ENCODE data around the gene KMO. TPM values are rescaled to one million over a fixed set of nuclear protein-coding genes. Genes with fewer than 3 reads are reported as not detected.

KMO gene
- under 1 TPM; 0.63 to 0.81 TPM for total RNA-seq

DNA sequence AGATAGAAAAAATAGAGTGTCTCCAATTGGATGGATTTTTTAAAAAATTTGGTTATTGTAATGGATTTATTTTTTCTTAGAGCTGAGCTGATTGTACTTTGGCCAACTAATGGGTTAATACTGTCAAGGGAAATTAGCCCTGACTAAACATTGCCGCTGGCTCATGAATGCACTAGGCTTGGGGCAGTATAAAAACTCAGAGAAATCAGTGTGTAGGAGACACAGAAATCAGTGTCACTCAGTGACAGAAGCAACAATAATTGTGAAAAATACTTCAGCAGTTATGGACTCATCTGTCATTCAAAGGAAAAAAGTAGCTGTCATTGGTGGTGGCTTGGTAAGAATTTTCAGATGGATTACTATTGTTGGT is at the start of gene KMO:
TSS of gene KMO (plus strand) at position 217 of the 370 bp plus-strand sequence. CDS start at position 284, 67 bp downstream.
- Histone ChIP-seq H3K4me1 (ENCODE audit: control insufficient read depth in 1 of 2, low read depth in 2 of 2) (no peaks in the 10 kb centered on the region), H3K4me3 (peak within 1 kb of the TSS; percentile 59), H3K27me3 (replicated peaks; ENCODE audit: insufficient read depth) (no peaks in the 10 kb centered on the region), H3K36me3 (no peaks in the 10 kb centered on the region), H3K27ac (no peak within 1 kb of the TSS), H3K9me3 (no peaks in the 10 kb centered on the region)
- TF ChIP-seq, protein P1, sequence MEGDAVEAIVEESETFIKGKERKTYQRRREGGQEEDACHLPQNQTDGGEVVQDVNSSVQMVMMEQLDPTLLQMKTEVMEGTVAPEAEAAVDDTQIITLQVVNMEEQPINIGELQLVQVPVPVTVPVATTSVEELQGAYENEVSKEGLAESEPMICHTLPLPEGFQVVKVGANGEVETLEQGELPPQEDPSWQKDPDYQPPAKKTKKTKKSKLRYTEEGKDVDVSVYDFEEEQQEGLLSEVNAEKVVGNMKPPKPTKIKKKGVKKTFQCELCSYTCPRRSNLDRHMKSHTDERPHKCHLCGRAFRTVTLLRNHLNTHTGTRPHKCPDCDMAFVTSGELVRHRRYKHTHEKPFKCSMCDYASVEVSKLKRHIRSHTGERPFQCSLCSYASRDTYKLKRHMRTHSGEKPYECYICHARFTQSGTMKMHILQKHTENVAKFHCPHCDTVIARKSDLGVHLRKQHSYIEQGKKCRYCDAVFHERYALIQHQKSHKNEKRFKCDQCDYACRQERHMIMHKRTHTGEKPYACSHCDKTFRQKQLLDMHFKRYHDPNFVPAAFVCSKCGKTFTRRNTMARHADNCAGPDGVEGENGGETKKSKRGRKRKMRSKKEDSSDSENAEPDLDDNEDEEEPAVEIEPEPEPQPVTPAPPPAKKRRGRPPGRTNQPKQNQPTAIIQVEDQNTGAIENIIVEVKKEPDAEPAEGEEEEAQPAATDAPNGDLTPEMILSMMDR (IDR thresholded peaks at IDR 0.05) = no peak
- no peak for DNase-seq (ENCODE audit: low spot score)
- ATAC-seq (ENCODE audit: insufficient number of reproducible peaks, low FRiP score, low read depth) = no peak

DNA sequence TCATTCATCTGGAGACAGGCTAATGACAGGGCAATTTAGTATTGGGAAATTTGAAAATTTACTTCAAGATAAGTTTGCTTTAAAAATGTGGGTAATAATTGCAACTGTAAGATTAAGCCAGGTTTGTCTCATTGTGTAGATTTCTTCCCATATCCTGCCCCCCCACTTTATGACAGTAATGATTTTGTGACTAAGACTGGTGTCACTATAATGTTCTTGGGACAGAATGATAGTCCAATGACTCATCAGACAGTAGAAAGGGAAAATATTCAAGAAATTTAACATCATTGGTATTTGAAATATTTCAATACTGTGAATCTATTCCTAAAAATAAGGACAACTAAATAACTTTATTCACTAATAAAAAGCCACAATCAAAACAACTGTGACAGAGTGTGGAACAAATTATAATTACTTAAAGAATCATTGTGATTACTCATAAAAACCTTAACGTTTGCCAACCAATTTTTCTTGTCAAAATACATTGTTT is 49.4 kb upstream of the KMO start:
- no peak for DNase-seq (ENCODE audit: low spot score)
- Histone ChIP-seq H3K27ac (no peak overlapping the region), H3K36me3 (no peaks in the 10 kb centered on the region), H3K27me3 (replicated peaks; ENCODE audit: insufficient read depth) (no peaks in the 10 kb centered on the region), H3K9me3 (no peaks in the 10 kb centered on the region), H3K4me3 (no peak overlapping the region), H3K4me1 (ENCODE audit: control insufficient read depth in 1 of 2, low read depth in 2 of 2) (no peaks in the 10 kb centered on the region)
- no peak for ATAC-seq (ENCODE audit: insufficient number of reproducible peaks, low FRiP score, low read depth)
- TF ChIP-seq, protein P1 (IDR thresholded peaks at IDR 0.05) = no peak

DNA sequence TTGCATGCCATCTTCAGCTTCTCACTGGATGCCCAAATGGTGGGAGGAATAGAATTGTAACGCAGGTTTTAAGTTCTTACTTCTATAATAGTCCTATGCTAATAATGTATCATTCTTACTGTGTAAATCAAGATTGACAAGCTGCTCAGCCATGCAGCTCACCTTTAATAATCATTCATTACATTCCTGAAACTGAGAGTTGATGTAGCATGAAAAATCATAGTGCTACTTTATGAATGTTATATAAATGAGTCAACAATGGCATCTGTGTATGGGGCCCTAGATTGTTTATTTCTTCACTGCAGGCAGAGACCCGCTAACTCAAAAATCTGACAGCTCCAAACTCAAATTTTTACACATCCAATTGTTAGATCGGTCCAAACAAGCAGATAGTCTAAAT is 47.0 kb upstream of the KMO start:
- ATAC-seq (ENCODE audit: insufficient number of reproducible peaks, low FRiP score, low read depth) (no peak), DNase-seq (ENCODE audit: low spot score) (no peak)
- no peak overlapping the region for H3K4me3 ChIP-seq
- H3K27me3 ChIP-seq (replicated peaks; ENCODE audit: insufficient read depth) = no peaks in the 10 kb centered on the region
- no peaks in the 10 kb centered on the region for H3K9me3 ChIP-seq
- H3K27ac ChIP-seq = no peak overlapping the region
- TF ChIP-seq, protein P1 (IDR thresholded peaks at IDR 0.05) = no peak
- H3K4me1 ChIP-seq (ENCODE audit: control insufficient read depth in 1 of 2, low read depth in 2 of 2) = no peaks in the 10 kb centered on the region
- no peaks in the 10 kb centered on the region for H3K36me3 ChIP-seq

DNA sequence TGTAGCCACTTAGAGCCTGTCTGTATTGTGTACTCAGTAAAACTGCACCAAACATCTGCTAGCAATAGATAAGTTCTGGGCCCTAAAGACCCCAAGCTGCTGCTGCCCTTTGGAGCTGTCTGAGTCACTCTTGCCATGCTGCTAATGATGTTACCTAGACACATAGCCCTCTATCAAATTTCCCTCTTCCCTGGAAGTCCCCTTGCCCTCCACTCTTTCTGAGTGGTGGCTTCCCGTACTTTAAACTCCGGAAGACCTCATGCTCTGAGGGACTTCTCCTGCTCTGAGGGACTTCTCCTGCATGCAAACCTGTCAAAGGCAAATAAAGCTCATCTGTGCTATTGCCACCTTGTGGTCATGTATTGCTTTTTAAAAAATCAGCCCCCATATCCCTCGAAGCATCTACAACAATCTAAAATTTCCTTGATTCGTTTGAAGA is 46.6 kb upstream of the KMO start:
- Histone ChIP-seq H3K36me3 (no peaks in the 10 kb centered on the region), H3K27me3 (replicated peaks; ENCODE audit: insufficient read depth) (no peaks in the 10 kb centered on the region), H3K4me3 (no peak overlapping the region), H3K27ac (no peak overlapping the region), H3K4me1 (ENCODE audit: control insufficient read depth in 1 of 2, low read depth in 2 of 2) (no peaks in the 10 kb centered on the region), H3K9me3 (no peaks in the 10 kb centered on the region)
- no peak for ATAC-seq (ENCODE audit: insufficient number of reproducible peaks, low FRiP score, low read depth)
- TF ChIP-seq, protein P1 (IDR thresholded peaks at IDR 0.05) = no peak
- DNase-seq (ENCODE audit: low spot score) = no peak

DNA sequence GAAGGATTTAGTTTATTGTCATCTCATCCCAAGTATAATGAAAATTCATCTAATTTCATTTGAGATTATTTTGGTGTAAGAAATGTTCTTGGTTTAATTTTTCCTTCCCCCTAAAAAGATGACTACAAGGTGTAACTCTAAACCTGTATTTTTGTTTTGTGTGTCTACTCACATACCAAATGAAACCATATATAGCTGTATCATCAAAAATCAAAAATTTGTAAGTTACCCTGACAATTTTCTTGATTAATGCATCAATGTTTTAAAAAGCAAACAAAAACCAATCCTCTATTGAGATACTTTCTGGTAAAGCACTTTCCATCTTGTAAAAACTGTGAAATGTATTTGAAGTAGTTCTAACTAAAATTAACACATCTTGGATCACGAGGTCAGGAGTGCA is 43.4 kb upstream of the KMO start:
- H3K27me3 ChIP-seq (replicated peaks; ENCODE audit: insufficient read depth) = no peaks in the 10 kb centered on the region
- no peaks in the 10 kb centered on the region for H3K4me1 ChIP-seq (ENCODE audit: control insufficient read depth in 1 of 2, low read depth in 2 of 2)
- peaks cover under 1% of the 10 kb centered on the region for H3K36me3 ChIP-seq
- no peak overlapping the region for H3K4me3 ChIP-seq
- no peak overlapping the region for H3K27ac ChIP-seq
- no peak for DNase-seq (ENCODE audit: low spot score)
- TF ChIP-seq, protein P1 (IDR thresholded peaks at IDR 0.05) = no peak
- H3K9me3 ChIP-seq = no peaks in the 10 kb centered on the region
- no peak for ATAC-seq (ENCODE audit: insufficient number of reproducible peaks, low FRiP score, low read depth)
